Right atrium auricular region (tissue), 2 donors: ENCODE data around the gene RGS12. TPM values are rescaled to one million over a fixed set of nuclear protein-coding genes. Genes with fewer than 3 reads are reported as not detected.

Experiments
- DNase-seq: peaks from one replicate; pipeline ENCODE4 v3.0.0-alpha.2; 2019; ENCODE audit warnings: low spot score
- H3K27ac ChIP-seq, 2 donors: fragments of 200-600 bp; sonication (generic); 1 replicate in 1 of 2; 2 replicates in 1 of 2; pipeline ENCODE4 v1.5.1; 2016 to 2019
- H3K27me3 ChIP-seq, 2 donors: fragments of 200-600 bp; sonication (generic); one replicate each; pipeline versions ENCODE4 v1.5.1 to v1.6.0; 2017 to 2019
- H3K36me3 ChIP-seq: fragments of 200-600 bp; sonication (generic); one replicate; pipeline ENCODE4 v1.5.1; 2016
- H3K4me1 ChIP-seq, 2 donors: fragments of 200-600 bp; sonication (generic); one replicate each; pipeline versions ENCODE4 v1.5.1 to v1.6.0; 2017 to 2019
- H3K4me3 ChIP-seq, 2 donors: fragments of 200-600 bp; sonication (generic); 1 replicate in 1 of 2; 2 replicates in 1 of 2; pipeline ENCODE4 v1.5.1; 2017 to 2019; ENCODE audit warnings: mild to moderate bottlenecking in 1 of 2, moderate library complexity in 1 of 2
- H3K9me3 ChIP-seq, 2 donors: fragments of 200-600 bp; sonication (generic); one replicate each; pipeline ENCODE4 v1.5.1; 2019
- CTCF ChIP-seq, 2 donors: fragments of 200-600 bp; sonication (generic); IDR thresholded peaks; one replicate each; pipeline ENCODE4 v1.5.1; 2019; ENCODE audit warnings: antibody characterized with exemption in 2 of 2
- total RNA-seq, 2 donors: library from RNA; depleted of rRNA; stranded (reverse); fragments of >200 nt; gene quantifications; one replicate each; pipeline ENCODE4 v1.1.0, GENCODE V29; 2016

The RGS12 gene
- total RNA-seq, 2 donors from 2014 or later, result 7.0 to 9.9 TPM

GRCh38 chr4:3342182-3342854 is 49.5 kb downstream of the RGS12 start:
- TF ChIP-seq CTCF (IDR thresholded peaks at IDR 0.05), result no peak
- Histone ChIP-seq H3K36me3 (no peaks in the 10 kb centered on the region), H3K4me3 (no peak overlapping the region), H3K27me3 (no peaks in the 10 kb centered on the region), H3K4me1 (no peaks in the 10 kb centered on the region), H3K27ac (no peak overlapping the region), H3K9me3 (no peaks in the 10 kb centered on the region)
- peak; percentile 53 for DNase-seq

Other genes with a start within 250 kb of the RGS12 start
- gene HTT-AS, start 218.5 kb upstream of the RGS12 start, total RNA-seq, result not detected
- gene HTT, start 218.3 kb upstream of the RGS12 start, total RNA-seq, result 10 to 100 TPM; 18.1 to 30.5 TPM
- not detected for gene MSANTD1, start 43.9 kb upstream of the RGS12 start, total RNA-seq
- not detected for gene HGFAC, start 148.9 kb downstream of the RGS12 start, total RNA-seq
- 10 to 100 TPM; 31.0 to 68.9 TPM for gene DOK7, start 170.3 kb downstream of the RGS12 start, total RNA-seq
- 100 to 1,000 TPM; 256 to 321 TPM for gene LRPAP1, start 239.4 kb downstream of the RGS12 start, total RNA-seq